NCI-H524 treated with DMSO at 0.1 percent for 48 hours (cell line): ENCODE measurements around the gene RABL6.
"Not testable (repeated sequence)": the region's sequence is repeated elsewhere in the genome, so short reads cannot be mapped to it uniquely, and the experiment has no call there.

ENCODE experiments used
- DNase-seq: peaks from one replicate; lab custom pipeline; 2025; lab: John Stamatoyannopoulos, UW

RABL6 gene

GRCh38 chr9:136857166-136857565, 49.4 kb downstream of the RABL6 start:
- no peak for DNase-seq

DNA sequence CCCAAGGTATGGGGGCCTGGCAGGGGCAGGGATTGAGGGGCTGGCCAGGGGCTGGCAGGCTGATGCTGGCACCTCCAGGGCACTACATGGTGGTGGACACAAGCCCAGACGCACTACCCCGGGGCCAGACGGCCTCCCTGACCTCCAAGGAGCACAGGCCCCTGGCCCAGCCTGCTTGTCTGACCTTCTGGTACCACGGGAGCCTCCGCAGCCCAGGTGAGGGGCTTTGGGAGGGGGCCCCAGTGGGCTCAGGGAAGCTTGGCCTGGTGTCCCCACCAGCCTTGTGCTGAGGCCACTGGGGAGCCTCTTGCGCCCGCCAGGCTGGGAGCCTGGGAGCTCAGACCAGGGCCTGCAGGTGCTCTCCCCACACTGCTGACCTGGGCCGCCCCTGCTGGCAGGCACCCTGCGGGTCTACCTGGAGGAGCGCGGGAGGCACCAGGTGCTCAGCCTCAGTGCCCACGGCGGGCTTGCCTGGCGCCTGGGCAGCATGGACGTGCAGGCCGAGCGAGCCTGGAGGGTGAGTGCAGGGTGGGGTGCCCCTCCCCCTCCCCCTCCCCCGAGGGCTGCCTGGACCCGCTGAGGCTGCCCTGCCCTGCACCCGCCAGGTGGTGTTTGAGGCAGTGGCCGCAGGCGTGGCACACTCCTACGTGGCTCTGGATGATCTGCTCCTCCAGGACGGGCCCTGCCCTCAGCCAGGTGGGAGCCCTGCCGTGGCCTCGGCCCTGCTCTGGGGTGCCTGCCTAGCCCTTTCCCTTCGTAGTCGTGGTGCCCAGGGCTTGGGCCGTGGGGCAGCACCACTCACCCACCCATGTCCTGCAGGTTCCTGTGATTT, 50.0 kb downstream of the RABL6 start:
- no peak for DNase-seq

GRCh38 chr9:136858452-136858843, 50.7 kb downstream of the RABL6 start:
- DNase-seq = no peak

- DNase-seq = no peak
These were observed 51.4 kb downstream of the RABL6 start for GRCh38 chr9:136858844-136859757.

- DNase-seq = no peak
These were observed 52.8 kb downstream of the RABL6 start for GRCh38 chr9:136860529-136860928.

DNA sequence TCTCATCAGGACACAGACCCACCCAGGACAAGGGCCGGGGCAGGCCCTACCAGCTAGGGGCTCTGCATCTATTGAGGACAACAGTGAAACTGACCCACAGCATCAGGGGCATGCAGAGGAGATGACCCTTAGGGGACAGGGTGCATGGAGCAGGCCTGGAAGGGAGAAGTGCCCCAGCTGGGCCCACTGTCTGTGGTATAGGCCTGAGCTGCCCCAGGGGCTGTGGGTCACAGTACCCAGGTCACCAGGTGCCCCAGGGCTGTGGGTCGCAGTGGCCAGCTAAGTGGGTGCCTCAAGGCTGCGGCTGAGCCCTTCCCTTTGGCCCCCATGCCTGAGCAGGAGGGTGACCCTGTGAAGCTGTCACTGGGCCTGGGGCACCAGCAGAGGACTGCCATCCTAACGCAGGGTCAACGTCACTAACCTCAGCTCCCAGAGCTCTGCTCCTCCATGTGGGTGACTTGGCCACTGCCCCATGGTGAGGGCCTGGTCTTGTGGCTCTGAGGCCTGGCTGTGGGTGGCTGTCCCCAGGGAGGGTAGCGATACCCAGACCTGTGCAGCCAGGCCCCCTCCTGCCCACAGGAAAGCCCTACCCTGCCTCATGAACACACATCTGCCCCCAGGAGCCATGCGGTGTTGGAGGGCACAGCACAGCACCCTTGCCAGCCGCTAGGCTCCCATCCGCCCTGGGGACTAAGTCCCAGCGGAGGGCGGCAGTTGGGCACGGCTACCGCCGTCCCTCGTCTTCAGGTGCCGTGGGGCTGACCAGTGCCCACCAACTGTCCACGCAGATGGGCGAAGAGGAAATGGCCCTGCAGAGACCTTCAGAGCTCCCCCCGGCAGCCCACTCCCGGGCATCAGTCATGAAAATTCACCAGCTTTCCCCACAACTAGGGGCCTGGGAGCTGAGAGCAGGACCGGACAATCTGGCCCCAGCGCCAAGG, 53.5 kb downstream of the RABL6 start:
- DNase-seq = no peak

DNA sequence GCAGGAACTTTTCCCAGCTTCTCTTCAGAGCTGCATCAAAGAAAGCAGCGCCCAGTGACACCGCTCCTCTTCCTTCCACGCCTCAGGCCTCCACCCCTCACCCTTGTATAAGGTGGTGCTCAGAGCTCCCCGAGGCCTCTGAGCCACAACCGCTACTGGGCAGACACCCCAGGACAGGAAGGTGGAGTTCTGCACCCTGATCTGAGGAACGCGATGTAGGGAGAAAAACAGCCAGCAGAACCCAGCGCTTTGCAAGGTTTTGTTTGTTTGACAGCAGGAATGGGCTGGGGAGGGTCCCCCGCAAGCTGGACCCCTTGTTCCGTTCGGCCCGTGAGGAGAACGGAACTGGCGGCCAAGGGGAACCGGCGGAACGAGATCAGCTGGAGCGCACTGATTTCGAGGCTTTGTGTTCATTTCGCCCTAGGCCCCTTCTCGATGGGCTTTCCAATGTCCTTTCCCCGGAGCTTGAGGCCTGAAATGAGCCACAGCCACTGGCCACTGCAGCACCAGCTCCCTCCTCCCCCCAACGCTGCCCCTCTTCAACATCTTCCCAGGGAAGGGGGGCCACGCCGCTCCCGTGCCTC, 54.2 kb downstream of the RABL6 start:
- DNase-seq = no peak

DNA sequence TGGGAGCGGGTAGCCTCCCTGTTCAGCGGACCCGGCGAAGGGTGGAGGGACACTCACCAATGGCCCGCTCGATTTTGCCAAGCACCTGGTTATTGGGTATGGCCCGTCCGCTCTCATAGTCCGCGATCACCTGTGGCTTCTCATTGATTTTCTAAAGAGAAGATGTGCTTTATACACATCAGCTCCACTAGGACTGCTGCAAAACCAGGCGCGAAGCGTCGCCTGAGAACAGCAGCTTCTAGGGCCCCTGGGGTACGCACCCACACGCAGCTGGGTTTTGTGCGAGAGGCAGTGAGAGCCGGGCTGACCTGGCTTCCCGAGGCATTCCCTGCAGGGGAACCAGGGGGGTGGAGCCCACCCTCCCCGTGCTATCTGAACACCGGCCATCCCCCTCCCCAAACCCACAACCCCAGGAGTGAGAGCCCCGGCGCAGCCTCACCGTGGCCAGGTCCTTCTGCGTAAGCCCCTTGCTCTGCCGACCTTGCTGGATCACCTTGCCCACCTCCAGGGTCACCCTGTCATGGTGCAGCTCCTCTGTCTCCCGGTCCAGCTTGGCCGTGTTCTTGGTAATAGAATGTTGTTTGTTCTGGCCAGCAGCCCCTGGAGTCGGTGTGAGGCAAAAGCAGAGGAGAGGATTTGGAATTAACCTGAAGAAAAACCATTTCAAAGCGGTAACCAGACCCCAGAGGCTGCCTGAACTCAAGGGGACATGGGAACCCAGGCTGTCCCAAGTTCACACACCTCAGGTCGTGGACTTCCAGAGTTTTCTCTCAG, 55.3 kb downstream of the RABL6 start:
- DNase-seq = no peak

DNA sequence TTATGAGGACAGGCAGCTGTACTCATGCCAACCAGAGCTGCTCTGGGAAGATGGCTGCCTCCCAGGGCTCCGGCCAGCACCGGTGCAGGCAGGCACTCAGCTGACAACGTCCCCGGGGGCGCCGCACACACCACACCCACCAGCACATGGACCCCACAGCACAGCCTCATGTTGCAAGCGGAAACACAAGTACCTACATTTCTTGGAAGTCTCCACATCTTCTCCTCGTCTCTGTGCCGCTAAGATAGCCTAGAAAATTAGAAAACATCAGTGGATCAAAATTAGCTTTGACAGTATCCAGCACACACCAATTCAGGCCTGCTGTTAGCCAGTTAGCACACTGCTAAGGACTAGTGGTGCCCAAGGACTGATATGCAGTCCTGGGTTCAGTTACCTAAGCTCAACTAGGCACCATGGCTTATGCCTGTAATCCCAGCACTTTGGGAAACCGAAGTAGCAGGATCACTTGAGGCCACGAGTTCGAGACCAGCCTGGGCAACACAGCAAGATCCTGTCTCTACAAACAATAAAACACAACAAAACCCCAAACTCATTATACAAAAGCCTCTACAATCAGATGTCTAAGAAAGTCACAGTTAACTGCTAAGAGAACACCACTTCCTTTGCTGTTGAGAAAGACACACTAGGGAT, 56.0 kb downstream of the RABL6 start:
- no peak for DNase-seq

DNA sequence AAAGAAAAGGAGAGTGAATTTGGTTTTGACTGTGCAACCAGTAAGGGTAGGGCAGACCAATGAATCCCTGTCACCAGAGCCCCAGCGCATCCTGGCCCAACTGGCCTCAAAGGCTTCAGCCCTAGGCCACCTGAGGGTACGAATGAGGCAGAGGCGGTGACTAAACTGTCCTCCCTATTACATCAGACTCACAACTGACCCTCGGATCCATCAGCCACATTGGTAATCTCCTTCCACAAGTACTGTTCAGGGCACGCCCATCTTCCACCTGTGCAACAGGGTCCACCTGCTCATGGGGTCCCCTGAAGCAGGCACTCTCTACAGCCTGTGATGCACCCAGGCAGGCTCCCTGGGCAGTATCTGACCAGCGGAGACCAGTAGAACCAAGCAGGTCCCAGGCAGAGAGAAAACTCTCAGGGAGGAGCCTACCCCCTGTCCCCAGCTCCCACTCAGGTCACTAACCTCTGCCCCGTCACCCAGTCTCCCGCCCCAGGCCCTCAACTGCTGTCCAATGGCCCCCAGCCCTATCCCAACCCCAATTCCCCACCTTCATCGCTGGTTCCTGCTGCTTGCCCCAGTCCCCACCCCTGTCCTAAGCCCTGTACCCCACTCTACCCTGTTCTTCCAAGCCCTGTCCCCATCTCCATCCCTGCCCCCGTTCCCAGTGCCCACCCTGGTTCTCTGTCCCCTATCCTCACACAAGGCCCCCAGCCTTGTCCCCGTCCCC, 57.5 kb downstream of the RABL6 start:
- no peak for DNase-seq

DNA sequence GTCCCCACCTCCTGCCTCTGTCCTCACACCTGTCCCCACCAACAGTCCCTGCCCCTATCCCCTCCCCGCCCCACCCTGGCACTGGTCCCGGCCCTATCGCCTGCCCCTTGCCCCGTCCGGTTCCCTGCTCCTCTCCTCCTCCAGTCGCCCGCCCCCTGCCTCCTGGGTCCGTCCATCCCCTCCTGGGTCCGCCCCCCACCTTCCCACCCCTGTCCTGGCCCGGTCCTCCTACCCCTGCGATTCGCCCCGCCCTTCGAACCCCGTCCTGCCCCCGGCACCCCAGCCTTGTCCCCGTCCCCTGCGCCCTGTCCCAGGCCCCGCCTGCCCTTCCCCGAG, 58.0 kb downstream of the RABL6 start:
- DNase-seq = no peak

DNA sequence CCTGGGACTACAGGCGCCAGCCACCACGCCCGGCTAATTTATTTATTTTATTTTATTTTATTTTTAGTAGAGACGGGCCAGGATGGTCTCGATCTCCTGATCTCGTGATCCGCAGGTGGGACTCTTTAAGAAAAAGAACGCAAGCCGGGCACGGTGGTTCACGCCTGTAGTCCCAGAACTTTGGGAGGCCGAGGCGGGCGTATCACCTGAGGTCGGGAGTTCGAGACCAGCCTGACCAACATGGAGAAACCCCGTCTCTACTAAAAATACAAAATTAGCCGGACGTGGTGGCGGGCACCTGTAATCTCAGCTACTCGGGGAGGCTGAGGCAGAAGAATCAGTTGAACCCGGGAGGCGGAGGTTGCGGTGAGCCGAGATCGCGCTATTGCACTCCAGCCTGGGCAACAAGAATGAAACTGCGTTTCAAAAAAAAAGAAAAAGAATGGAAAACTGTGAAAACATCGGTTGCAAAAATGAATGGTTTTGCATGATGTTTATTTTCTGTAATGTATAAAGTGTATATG, 59.2 kb downstream of the RABL6 start:
- DNase-seq = not testable (repeated sequence)

DNA sequence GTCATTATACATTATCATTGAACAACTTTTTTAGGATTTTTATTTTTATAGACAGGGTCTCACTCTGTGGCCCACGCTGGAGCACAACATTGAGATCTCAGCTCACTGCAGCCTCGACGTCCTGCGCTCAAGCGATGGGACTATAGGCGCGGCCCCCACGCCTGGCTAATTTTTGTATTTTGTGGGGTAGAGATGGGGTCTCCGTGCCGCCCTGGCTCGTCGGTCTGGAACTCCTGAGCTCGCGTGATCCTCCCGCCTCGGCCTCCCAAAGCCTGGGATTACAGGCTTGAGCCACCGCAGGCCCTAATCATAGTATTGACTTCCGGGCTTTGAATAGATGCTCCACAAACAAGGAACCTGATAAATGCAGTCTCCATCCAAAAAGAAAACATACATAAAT, 59.7 kb downstream of the RABL6 start:
- DNase-seq = no peak

DNA sequence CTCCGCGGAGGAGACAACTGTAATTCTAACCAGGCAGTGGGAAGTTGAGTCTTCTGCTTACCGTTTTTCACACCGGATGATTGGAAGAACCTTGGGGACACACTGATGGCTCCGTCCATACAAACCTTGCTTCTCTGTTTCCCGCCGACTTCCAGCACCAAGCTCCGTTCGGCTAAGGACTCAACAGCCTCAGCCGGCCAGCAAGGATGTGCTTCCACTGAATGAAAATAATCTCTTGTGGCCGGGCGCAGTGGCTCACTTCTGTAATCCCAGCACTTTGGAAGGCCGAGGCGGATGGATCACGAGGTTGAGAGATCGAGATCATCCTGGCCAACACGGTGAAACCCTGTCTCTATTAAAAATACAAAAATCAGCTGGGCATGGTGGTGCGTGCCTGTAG, 60.2 kb downstream of the RABL6 start:
- no peak for DNase-seq

DNA sequence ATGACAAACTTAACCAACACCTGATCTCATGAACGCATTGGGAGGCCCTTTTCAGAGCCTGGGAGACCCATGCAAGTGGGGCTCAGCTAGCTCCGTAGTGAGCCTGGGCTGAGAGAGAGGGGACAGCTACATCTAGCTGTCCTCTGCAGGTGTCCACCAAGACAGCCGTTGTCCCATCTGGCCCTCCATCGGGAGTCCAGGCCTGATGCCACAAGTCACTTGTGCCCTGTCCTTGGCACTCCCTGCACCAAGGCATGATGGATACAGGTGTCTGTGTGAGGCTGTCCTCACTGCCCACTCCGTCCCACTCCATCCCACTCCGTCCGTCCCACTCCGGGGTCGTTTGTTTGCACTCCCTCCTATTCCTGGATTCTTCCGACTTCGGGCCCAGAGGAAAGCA, 60.9 kb downstream of the RABL6 start:
- no peak for DNase-seq

DNA sequence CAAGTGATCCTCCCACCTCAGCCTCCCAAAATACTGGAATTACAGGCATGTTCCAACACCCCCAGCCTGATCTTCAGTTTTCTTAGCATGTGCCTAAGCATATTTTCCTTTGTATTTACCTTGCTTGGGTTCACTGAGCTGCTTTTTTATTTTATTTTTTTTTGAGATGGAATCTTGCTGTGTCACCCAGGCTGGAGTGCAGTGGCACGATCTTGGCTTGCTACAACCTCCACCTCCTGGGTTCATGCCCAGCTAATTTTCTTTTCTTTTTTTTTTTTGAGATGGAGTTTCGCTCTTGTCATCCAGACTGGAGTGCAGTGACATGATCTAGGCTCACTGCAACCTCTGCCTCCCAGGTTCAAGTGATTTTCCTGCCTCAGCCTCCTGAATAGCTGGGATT, 61.9 kb downstream of the RABL6 start:
- DNase-seq = not testable (repeated sequence)

- no peak for DNase-seq
These were observed 67.4 kb downstream of the RABL6 start for GRCh38 chr9:136875155-136875554.

DNA sequence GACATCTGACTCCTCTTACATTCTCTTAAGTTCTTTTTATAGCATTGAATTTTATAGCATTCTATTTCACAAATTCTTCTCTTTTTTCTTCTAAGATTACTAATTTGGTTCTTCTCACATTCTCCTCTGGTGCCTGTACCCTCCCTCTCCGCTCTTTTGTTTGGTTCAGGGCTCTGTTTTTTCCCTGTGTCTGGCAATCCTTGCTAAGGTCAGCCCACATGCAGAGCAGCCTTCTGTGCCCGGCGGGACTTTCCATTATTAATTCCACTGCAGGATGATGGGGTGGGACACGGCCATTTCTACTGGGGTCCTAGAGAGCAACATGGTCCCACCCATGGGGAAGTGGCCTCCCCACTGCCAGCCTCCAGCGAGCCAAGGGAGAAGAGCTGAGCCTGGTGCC, 68.7 kb downstream of the RABL6 start:
- no peak for DNase-seq

GRCh38 chr9:136880651-136881050, 72.9 kb downstream of the RABL6 start:
- DNase-seq = peak; percentile 17
